GM13977 (cell line): ENCODE measurements around the gene EPHB1.
A peak's percentile ranks its signal among the peaks of the same experiment; 100 is the strongest.

Experiments
- DNase-seq: peaks from one replicate; pipeline ENCODE4 v3.0.0; 2012; ENCODE audit warnings: low spot score
- in situ Hi-C: fragments of 300-500 bp; cut with MboI; formaldehyde crosslinking; loops from one replicate; pipeline ENCODE4 v1.12.0; 2022; ENCODE audit warnings: low sequenced_read_pairs, low pct_unique_long_range_greater_than_20kb, mixed read lengths, inconsistent platforms; ENCODE audit not compliant: unreplicated experiment
- TF ChIP-seq, protein P1 (sequence below): IDR thresholded peaks from 2 replicates; pipeline ENCODE4 v1.5.1; 2012; ENCODE audit warnings: mild to moderate bottlenecking, control low read depth; ENCODE audit not compliant: insufficient read depth; ENCODE audit errors: extremely low read depth, missing control alignments

The EPHB1 gene

DNA sequence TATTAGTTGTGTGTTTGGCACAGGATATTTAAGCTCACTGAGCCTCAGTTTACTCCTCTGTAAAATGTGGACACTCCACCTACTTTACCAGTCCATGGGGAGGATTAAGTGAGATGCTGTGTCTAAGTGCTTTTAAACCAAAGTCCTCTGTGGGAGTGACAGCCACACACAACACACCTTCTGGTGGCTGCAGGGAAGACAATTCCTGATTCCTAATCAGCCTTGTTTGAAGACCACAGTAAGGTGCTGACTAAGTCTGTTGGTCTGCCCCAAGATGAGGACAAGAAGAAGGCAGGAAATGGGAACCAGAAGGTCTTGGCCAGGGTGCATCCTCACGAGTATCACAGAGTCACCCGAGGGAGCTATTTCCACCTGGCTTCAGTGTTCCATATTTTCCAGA is 52.3 kb downstream of the EPHB1 start:
- DNase-seq, result no peak
- in situ Hi-C loops, result no loop called here
- TF ChIP-seq, protein P1, sequence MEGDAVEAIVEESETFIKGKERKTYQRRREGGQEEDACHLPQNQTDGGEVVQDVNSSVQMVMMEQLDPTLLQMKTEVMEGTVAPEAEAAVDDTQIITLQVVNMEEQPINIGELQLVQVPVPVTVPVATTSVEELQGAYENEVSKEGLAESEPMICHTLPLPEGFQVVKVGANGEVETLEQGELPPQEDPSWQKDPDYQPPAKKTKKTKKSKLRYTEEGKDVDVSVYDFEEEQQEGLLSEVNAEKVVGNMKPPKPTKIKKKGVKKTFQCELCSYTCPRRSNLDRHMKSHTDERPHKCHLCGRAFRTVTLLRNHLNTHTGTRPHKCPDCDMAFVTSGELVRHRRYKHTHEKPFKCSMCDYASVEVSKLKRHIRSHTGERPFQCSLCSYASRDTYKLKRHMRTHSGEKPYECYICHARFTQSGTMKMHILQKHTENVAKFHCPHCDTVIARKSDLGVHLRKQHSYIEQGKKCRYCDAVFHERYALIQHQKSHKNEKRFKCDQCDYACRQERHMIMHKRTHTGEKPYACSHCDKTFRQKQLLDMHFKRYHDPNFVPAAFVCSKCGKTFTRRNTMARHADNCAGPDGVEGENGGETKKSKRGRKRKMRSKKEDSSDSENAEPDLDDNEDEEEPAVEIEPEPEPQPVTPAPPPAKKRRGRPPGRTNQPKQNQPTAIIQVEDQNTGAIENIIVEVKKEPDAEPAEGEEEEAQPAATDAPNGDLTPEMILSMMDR, result no peak

DNA sequence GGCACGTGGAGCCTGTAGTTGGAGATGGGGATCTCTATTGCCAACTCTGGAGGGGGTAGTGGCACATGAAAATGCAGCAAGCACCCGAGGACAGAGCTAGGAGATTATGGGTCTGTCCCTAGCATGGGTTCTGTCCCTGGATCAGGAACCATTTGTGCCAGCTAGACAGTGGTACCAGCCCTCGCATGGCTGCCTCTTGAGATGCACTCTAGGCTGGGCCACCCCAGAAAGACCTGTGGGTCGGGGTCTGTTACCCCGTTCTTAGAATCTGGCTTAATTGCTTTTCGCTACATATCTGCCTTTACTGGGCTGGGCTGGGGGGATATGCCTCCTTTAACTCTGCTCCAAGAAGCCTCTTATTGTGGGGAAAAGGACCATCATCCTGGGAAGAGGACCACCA is 54.5 kb downstream of the EPHB1 start:
- TF ChIP-seq, protein P1, result no peak

GRCh38 chr3:134850761-134851160 is 55.7 kb downstream of the EPHB1 start:
- in situ Hi-C loops, result no loop called here
- DNase-seq, result no peak
- TF ChIP-seq, protein P1, result no peak

More for the DNA sequence above, 54.5 kb downstream of the EPHB1 start:
- in situ Hi-C loops, result no loop called here
- no peak for DNase-seq

DNA sequence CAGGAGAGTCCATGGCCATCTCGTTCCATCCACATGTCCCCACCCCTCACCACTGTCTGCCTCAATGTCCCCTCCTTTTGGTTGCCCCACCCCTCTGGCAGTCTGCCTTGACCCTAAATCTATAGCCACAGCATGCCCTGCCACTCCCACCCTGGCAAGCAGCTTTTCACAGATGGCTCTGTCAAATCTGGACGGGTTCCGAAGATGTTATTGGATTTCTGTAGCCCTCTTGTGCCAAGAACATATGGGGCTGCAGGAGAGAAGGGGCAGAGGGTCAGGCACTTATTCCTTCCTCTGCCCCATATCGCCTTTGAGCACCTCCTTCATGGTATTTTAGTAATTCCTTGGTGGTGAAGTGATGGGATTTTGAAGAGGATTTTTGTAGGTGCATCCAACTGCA is 57.1 kb downstream of the EPHB1 start:
- no peak for DNase-seq
- in situ Hi-C loops, result no loop called here
- TF ChIP-seq, protein P1, result no peak

DNA sequence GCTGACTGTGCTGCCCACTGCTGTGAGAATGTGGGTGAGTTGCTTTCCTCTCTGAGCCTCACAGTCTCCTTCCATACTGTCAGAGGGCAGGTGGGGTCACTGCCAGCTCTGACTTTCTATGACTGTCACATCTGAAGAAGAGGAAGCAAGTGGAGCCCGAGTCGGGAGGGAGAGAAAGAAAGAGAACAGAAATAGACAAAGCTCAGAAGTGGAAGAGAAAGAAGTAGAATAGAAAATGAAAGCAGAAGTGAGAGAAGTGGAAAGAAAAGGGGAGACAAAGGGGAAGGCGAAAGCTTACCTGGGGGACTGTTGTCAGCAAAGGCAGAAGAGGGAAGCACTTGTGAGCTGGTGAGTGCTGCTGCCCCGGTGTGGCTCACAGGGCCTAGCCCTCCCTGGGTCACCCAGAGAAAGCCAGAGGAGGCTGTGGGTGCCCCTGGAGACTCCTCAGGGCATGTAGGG is 57.9 kb downstream of the EPHB1 start:
- in situ Hi-C loops, result no loop called here

GRCh38 chr3:134854254-134854653 is 59.2 kb downstream of the EPHB1 start:
- in situ Hi-C loops, result no loop called here
- DNase-seq, result no peak
- TF ChIP-seq, protein P1, result no peak

More for the DNA sequence above, 57.9 kb downstream of the EPHB1 start:
- DNase-seq, result peak; percentile 70
- TF ChIP-seq, protein P1, result peak; percentile 26

- DNase-seq, result no peak
- in situ Hi-C loops, result no loop called here
- TF ChIP-seq, protein P1, result no peak
Observed at GRCh38 chr3:134857356-134857755, 62.3 kb downstream of the EPHB1 start.
